Osteoblast (primary cell): ENCODE results near the gene OR1K1. TPM values are rescaled to one million over a fixed set of nuclear protein-coding genes. Genes with fewer than 3 reads are reported as not detected.
"Not testable (repeated sequence)": the region's sequence is repeated elsewhere in the genome, so short reads cannot be mapped to it uniquely, and the experiment has no call there.

Source experiments
- DNase-seq: peaks from one replicate; pipeline ENCODE4 v3.0.0; 2011; ENCODE audit warnings: low spot score, mixed read lengths; ENCODE audit not compliant: insufficient read length; ENCODE audit errors: missing footprints
- H2AFZ ChIP-seq: 2 replicates; pipeline ENCODE4 v1.6.0; 2011; ENCODE audit warnings: mild to moderate bottlenecking, low read length
- H3K27ac ChIP-seq: 2 replicates; pipeline ENCODE4 v1.5.1; 2011; ENCODE audit warnings: mild to moderate bottlenecking, low read depth, low read length, moderate library complexity
- H3K27me3 ChIP-seq: 2 replicates; pipeline ENCODE4 v1.6.0; 2012; ENCODE audit warnings: mild to moderate bottlenecking, control low read depth, inconsistent platforms, low read length, moderate library complexity; ENCODE audit not compliant: insufficient read depth
- H3K36me3 ChIP-seq: 2 replicates; pipeline ENCODE4 v1.5.1; 2011; ENCODE audit warnings: mild to moderate bottlenecking, low read length, control low read depth, moderate library complexity; ENCODE audit not compliant: insufficient read depth
- H3K4me1 ChIP-seq: 2 replicates; pipeline ENCODE4 v1.5.1; 2011; ENCODE audit warnings: mild to moderate bottlenecking, low read length, control low read depth, moderate library complexity; ENCODE audit not compliant: insufficient read depth
- H3K4me2 ChIP-seq: 2 replicates; pipeline ENCODE4 v1.6.0; 2011; ENCODE audit warnings: mild to moderate bottlenecking, low read length; ENCODE audit not compliant: insufficient read depth
- H3K4me3 ChIP-seq: fragments of 200-600 bp; sonication (generic); 3 replicates; pipeline ENCODE4 v1.5.1; 2012; ENCODE audit warnings: mild to moderate bottlenecking, low read length, inconsistent platforms; ENCODE audit not compliant: insufficient read depth
- H3K79me2 ChIP-seq: 2 replicates; pipeline ENCODE4 v1.6.0; 2012; ENCODE audit warnings: mild to moderate bottlenecking, low read length, control low read depth, inconsistent platforms; ENCODE audit not compliant: insufficient read depth
- H3K9me3 ChIP-seq: 2 replicates; pipeline ENCODE4 v1.5.1; 2011; ENCODE audit warnings: low read depth, low read length, control low read depth
- H4K20me1 ChIP-seq: 2 replicates; pipeline ENCODE4 v1.6.0; 2012; ENCODE audit warnings: mild to moderate bottlenecking, low read length, control low read depth; ENCODE audit not compliant: insufficient read depth
- total RNA-seq: library from RNA; depleted of rRNA; stranded (reverse); fragments of >200 nt; gene quantifications from 2 replicates; pipeline ENCODE4 v1.2.3, GENCODE V29; 2012
- TF ChIP-seq, protein P1 (sequence below): IDR thresholded peaks from 2 replicates; pipeline ENCODE4 v1.5.1; 2011; ENCODE audit warnings: mild to moderate bottlenecking, low read depth, low read length, moderate library complexity; ENCODE audit errors: extremely low read depth

The OR1K1 gene
- total RNA-seq, 1 donor = not detected

- H3K27ac ChIP-seq = no peak overlapping the region
- no peak overlapping the region for H2AFZ ChIP-seq
- peaks cover 17% of the 10 kb centered on the region for H3K4me1 ChIP-seq
- no peak for DNase-seq
- no peaks in the 10 kb centered on the region for H3K27me3 ChIP-seq
- TF ChIP-seq, protein P1, sequence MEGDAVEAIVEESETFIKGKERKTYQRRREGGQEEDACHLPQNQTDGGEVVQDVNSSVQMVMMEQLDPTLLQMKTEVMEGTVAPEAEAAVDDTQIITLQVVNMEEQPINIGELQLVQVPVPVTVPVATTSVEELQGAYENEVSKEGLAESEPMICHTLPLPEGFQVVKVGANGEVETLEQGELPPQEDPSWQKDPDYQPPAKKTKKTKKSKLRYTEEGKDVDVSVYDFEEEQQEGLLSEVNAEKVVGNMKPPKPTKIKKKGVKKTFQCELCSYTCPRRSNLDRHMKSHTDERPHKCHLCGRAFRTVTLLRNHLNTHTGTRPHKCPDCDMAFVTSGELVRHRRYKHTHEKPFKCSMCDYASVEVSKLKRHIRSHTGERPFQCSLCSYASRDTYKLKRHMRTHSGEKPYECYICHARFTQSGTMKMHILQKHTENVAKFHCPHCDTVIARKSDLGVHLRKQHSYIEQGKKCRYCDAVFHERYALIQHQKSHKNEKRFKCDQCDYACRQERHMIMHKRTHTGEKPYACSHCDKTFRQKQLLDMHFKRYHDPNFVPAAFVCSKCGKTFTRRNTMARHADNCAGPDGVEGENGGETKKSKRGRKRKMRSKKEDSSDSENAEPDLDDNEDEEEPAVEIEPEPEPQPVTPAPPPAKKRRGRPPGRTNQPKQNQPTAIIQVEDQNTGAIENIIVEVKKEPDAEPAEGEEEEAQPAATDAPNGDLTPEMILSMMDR = no peak
- H3K4me2 ChIP-seq = no peak overlapping the region
- H3K79me2 ChIP-seq = peaks cover 36% of the 10 kb centered on the region
- no peaks in the 10 kb centered on the region for H3K9me3 ChIP-seq
- H3K4me3 ChIP-seq = no peak overlapping the region
- peaks cover 12% of the 10 kb centered on the region for H4K20me1 ChIP-seq
- peaks cover 54% of the 10 kb centered on the region for H3K36me3 ChIP-seq
Observed at GRCh38 chr9:122822938-122823337, 23.0 kb downstream of the OR1K1 start.

DNA sequence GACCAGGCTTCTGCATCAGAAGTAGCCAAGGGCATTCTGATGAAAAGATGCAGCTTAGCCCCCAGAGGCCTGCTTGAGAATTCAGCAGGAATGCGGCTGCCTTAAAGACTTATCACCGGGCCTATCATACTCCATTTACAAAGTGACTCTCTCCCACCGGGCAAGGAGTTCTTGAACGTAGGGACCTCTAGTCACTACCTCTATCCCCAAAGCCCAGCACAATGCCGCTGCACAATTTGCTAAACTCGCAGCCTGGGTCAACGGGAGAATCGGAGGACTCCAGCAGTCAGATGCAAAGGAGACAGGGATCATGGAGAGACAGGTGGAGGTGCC lies 27.8 kb downstream of the OR1K1 start:
- Histone ChIP-seq H3K27me3 (no peaks in the 10 kb centered on the region), H3K4me2 (peak overlapping the region; percentile 94), H2AFZ (peak overlapping the region; percentile 99), H3K36me3 (peaks cover 23% of the 10 kb centered on the region), H4K20me1 (peaks cover 8% of the 10 kb centered on the region), H3K9me3 (no peaks in the 10 kb centered on the region), H3K4me3 (peak overlapping the region; percentile 89), H3K4me1 (peaks cover 11% of the 10 kb centered on the region), H3K27ac (peak overlapping the region; percentile 79), H3K79me2 (peaks cover 36% of the 10 kb centered on the region)
- TF ChIP-seq, protein P1 = no peak
- DNase-seq = no peak

DNA sequence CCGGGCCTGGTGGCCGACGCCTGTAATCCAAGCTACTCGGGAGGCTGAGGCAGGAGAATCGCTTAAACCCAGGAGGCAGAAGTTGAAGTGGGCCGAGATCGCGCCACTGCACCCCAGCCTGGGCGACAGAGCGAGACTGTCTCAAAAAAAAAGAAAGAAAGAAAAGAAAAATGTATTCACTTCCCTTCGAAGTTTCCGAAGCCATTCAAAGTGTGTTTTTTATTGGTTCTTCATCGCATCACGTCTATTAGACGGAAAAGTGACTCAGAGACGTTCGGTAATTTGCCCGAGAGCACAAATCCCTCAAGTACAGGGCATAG lies 29.0 kb downstream of the OR1K1 start:
- not testable (repeated sequence) for H3K9me3 ChIP-seq, DNase-seq, H4K20me1 ChIP-seq, H3K27me3 ChIP-seq
- H3K79me2 ChIP-seq = peaks cover 31% of the 10 kb centered on the region
- H3K4me3 ChIP-seq = peak overlapping the region; percentile 89
- H3K27ac ChIP-seq = peak overlapping the region; percentile 79
- H2AFZ ChIP-seq = peak overlapping the region; percentile 99
- peaks cover 23% of the 10 kb centered on the region for H3K36me3 ChIP-seq
- peak overlapping the region; percentile 94 for H3K4me2 ChIP-seq
- H3K4me1 ChIP-seq = peaks cover 11% of the 10 kb centered on the region

DNA sequence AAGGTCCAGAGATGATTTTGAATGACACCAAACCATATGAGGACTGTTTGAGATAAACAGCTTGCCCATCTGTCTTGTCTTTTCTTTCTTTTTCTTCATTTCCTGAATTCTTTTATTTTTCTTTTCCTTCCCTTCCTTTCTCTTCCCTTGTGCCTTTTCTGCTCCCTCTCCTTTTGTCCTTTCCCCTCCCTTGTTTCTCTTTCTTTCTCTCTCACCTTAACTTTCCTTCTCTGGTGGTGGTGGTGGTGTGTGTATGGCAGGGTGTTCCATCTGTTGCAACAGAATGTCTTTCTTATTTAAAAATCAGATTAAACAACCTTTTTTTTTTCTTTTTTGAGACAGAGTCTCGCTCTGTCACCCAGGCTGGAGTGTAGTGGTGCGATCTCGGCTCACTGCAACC lies 32.3 kb downstream of the OR1K1 start:
- Histone ChIP-seq H3K9me3 (no peaks in the 10 kb centered on the region), H3K36me3 (no peaks in the 10 kb centered on the region), H3K79me2 (peaks cover 2% of the 10 kb centered on the region), H3K27ac (no peak overlapping the region), H3K4me1 (peaks cover 3% of the 10 kb centered on the region), H3K27me3 (no peaks in the 10 kb centered on the region), H2AFZ (peak overlapping the region; percentile 22), H3K4me3 (no peak overlapping the region), H3K4me2 (no peak overlapping the region), H4K20me1 (no peaks in the 10 kb centered on the region)
- TF ChIP-seq, protein P1 = no peak
- no peak for DNase-seq
